SK-N-SH (cell line): ENCODE results near the gene GEMIN7. TPM values are rescaled to one million over a fixed set of nuclear protein-coding genes. Genes with fewer than 3 reads are reported as not detected.

Source experiments
- CTCF ChIA-PET: fragments of 300-600, 350-600 bp; formaldehyde crosslinking; extraction: SDS; loops from one replicate; lab custom pipeline; 2021; lab: Yijun Ruan, JAX
- POLR2A ChIA-PET: fragments of 350-600 bp; sonication (Branson Sonifier 250); formaldehyde crosslinking; extraction: SDS; loops from one replicate; lab custom pipeline; 2020; ENCODE audit warnings: antibody characterized with exemption, inconsistent platforms; lab: Yijun Ruan, JAX
- DNase-seq: peaks from one replicate; pipeline ENCODE4 v3.0.0; 2012
- H2AFZ ChIP-seq: fragments of 200-600 bp; sonication (generic); 2 replicates; pipeline ENCODE4 v1.8.1; 2016; ENCODE audit warnings: antibody characterized with exemption, mild to moderate bottlenecking, low read depth
- H3F3A ChIP-seq: fragments of 200-600 bp; sonication (generic); replicated peaks from 2 replicates; pipeline ENCODE3; 2016; ENCODE audit warnings: antibody characterized with exemption, mild to moderate bottlenecking; ENCODE audit not compliant: insufficient read depth
- H3K27ac ChIP-seq, 2 experiments: fragments of 200-500 bp in 1 of 2; fragments of 200-600 bp in 1 of 2; sonication (Bioruptor generic) in 1 of 2; sonication (generic), shearing (Covaris generic) in 1 of 2; 2 replicates each; pipeline versions ENCODE4 v1.5.1 to v1.6.1; 2014 to 2016; ENCODE audit warnings: low read depth in 2 of 2, inconsistent platforms in 1 of 2, low read length in 1 of 2, mild to moderate bottlenecking in 1 of 2, mixed read lengths in 1 of 2
- H3K27me3 ChIP-seq: fragments of 200-600 bp; sonication (generic), shearing (Covaris generic); 2 replicates; pipeline ENCODE4 v1.6.1; 2016; ENCODE audit warnings: mixed run types; ENCODE audit not compliant: insufficient read depth
- H3K36me3 ChIP-seq, 2 experiments: fragments of 200-500 bp in 1 of 2; fragments of 200-600 bp in 1 of 2; sonication (Bioruptor generic) in 1 of 2; sonication (generic) in 1 of 2; replicated peaks in 1 of 2; 2 replicates each; pipeline versions ENCODE3 to v1.5.1; 2014 to 2016; ENCODE audit warnings: low read length in 1 of 2, mild to moderate bottlenecking in 1 of 2; ENCODE audit not compliant: insufficient read depth in 2 of 2, control insufficient read depth in 1 of 2
- H3K4me1 ChIP-seq, 2 experiments: fragments of 200-500 bp in 1 of 2; fragments of 200-600 bp in 1 of 2; sonication (Bioruptor generic) in 1 of 2; sonication (generic), shearing (Covaris generic) in 1 of 2; 2 replicates each; pipeline versions ENCODE4 v1.5.1 to v1.6.1; 2014 to 2016; ENCODE audit warnings: low read depth in 1 of 2, low read length in 1 of 2, mixed run types in 1 of 2; ENCODE audit not compliant: insufficient read depth in 2 of 2, control insufficient read depth in 1 of 2
- H3K4me2 ChIP-seq: fragments of 200-600 bp; sonication (generic), shearing (Covaris generic); 2 replicates; pipeline ENCODE4 v1.6.1; 2017; ENCODE audit warnings: mixed run types
- H3K4me3 ChIP-seq, 2 experiments: fragments of 200-500 bp in 1 of 2; fragments of 200-600 bp in 1 of 2; sonication (Bioruptor generic) in 1 of 2; sonication (generic), shearing (Covaris generic) in 1 of 2; 2 replicates each; pipeline versions ENCODE4 v1.5.1 to v1.8.1; 2014 to 2016; ENCODE audit warnings: low read depth in 2 of 2, inconsistent platforms in 1 of 2, low read length in 1 of 2, mild to moderate bottlenecking in 1 of 2, mixed read lengths in 1 of 2, moderate library complexity in 1 of 2
- H3K79me2 ChIP-seq: fragments of 200-600 bp; sonication (generic); 2 replicates; pipeline ENCODE4 v1.8.1; 2017; ENCODE audit warnings: mild to moderate bottlenecking; ENCODE audit not compliant: insufficient read depth
- H3K9ac ChIP-seq: fragments of 200-600 bp; sonication (generic); 2 replicates; pipeline ENCODE4 v1.6.1; 2017; ENCODE audit warnings: mixed run types
- H3K9me2 ChIP-seq: fragments of 200-600 bp; sonication (generic); 2 replicates; pipeline ENCODE4 v1.6.1; 2017; ENCODE audit warnings: mixed run types
- H3K9me3 ChIP-seq: fragments of 200-600 bp; sonication (generic); 2 replicates; pipeline ENCODE4 v1.6.1; 2017; ENCODE audit warnings: mixed run types, mild to moderate bottlenecking, moderate library complexity
- H4K20me1 ChIP-seq: fragments of 200-600 bp; sonication (generic); 2 replicates; pipeline ENCODE4 v1.6.1; 2017; ENCODE audit warnings: mild to moderate bottlenecking, mixed run types; ENCODE audit not compliant: insufficient read depth
- CHD2 ChIP-seq: fragments of 150-350 bp; IDR thresholded peaks from 2 replicates; pipeline ENCODE4 v1.6.1; 2018; ENCODE audit warnings: low read length; ENCODE audit not compliant: partially characterized antibody
- CTCF ChIP-seq: fragments of 200-600 bp; sonication (generic); IDR thresholded peaks from 2 replicates; pipeline ENCODE4 v1.6.1; 2017; ENCODE audit warnings: antibody characterized with exemption, mild to moderate bottlenecking, moderate library complexity
- GABPA ChIP-seq: IDR thresholded peaks from 2 replicates; pipeline ENCODE4 v1.4.0; 2012; ENCODE audit warnings: low read depth, mild to moderate bottlenecking
- GATA2 ChIP-seq: sonication (generic); formaldehyde crosslinking; IDR thresholded peaks from 2 replicates; pipeline ENCODE4 v1.5.0; 2020; ENCODE audit warnings: mild to moderate bottlenecking, missing genetic modification reagents
- IRF3 ChIP-seq: fragments of 150-350 bp; IDR thresholded peaks from 2 replicates; pipeline ENCODE4 v1.6.1; 2016; ENCODE audit warnings: mild to moderate bottlenecking, low read depth, low read length
- JUND ChIP-seq: IDR thresholded peaks from 2 replicates; pipeline ENCODE4 v1.4.0; 2012
- MEF2A ChIP-seq: IDR thresholded peaks from 2 replicates; pipeline ENCODE4 v1.4.0; 2012; ENCODE audit warnings: low read depth, borderline replicate concordance
- MXI1 ChIP-seq: IDR thresholded peaks from 2 replicates; pipeline ENCODE4 v1.6.1; 2012; ENCODE audit warnings: mild to moderate bottlenecking, low read depth, low read length, improper control_type of control experiment
- POLR2AphosphoS5 ChIP-seq: IDR thresholded peaks from 2 replicates; pipeline ENCODE4 v1.6.1; 2012; ENCODE audit warnings: low read depth, low read length
- RCOR1 ChIP-seq: fragments of 150-350 bp; IDR thresholded peaks from 2 replicates; pipeline ENCODE4 v1.6.1; 2017; ENCODE audit warnings: antibody characterized with exemption, low read length
- REST ChIP-seq: IDR thresholded peaks from 2 replicates; pipeline ENCODE4 v1.6.1; 2012; ENCODE audit warnings: mild to moderate bottlenecking, low read depth, low read length, moderate library complexity
- RXRA ChIP-seq: IDR thresholded peaks from 2 replicates; pipeline ENCODE4 v1.4.0; 2012; ENCODE audit warnings: low read depth, mild to moderate bottlenecking, borderline replicate concordance
- TCF12 ChIP-seq: IDR thresholded peaks from 2 replicates; pipeline ENCODE4 v1.4.0; 2012
- TEAD4 ChIP-seq: IDR thresholded peaks from 2 replicates; pipeline ENCODE4 v1.4.0; 2012; ENCODE audit warnings: mild to moderate bottlenecking, borderline replicate concordance; ENCODE audit not compliant: insufficient read depth
- USF1 ChIP-seq: IDR thresholded peaks from 2 replicates; pipeline ENCODE4 v1.4.0; 2012; ENCODE audit warnings: low read depth, borderline replicate concordance
- ZBTB33 ChIP-seq: IDR thresholded peaks from 2 replicates; pipeline ENCODE4 v1.4.0; 2012; ENCODE audit warnings: low read depth, borderline replicate concordance
- WGBS: methylation state at CpG from one replicate; pipeline ENCODE4 v1.1.6; 2017; ENCODE audit warnings: low lambda C conversion rate; 5-methylcytosine and 5-hydroxymethylcytosine counted together
- polyA plus RNA-seq, 3 experiments: library from polyadenylated mRNA; depleted of rRNA; stranded (reverse); fragments of >200 nt; gene quantifications; 2 replicates each; pipeline ENCODE4 v1.2.3, GENCODE V29; 2012

Gene GEMIN7
- polyA plus RNA-seq, 1 of the 3 experiments (the other 2 are of a cell fraction) = 28.7 TPM

- Histone ChIP-seq H2AFZ (no peak overlapping the region), H3K9me3 (no peaks in the 10 kb centered on the region), H3K9ac (no peak overlapping the region), H3K4me3 (no peak overlapping the region), H3K27ac (no peak overlapping the region), H3K79me2 (no peaks in the 10 kb centered on the region)
- CTCF ChIA-PET = interaction anchor here (5.5 kb wide), 1 partner anchor 10 kb away, joined by 43 read pairs; no protein-coding TSS in a partner anchor
- POLR2A ChIA-PET = no interaction called here
- no peak for TF ChIP-seq CHD2
- no peak for TF ChIP-seq ZBTB33
- no peak for TF ChIP-seq MXI1
- TF ChIP-seq TCF12 = no peak
- no peak for TF ChIP-seq IRF3
- TF ChIP-seq REST = no peak
- no peak for TF ChIP-seq MEF2A
- TF ChIP-seq, all 33 proteins: peak for 0
- H3F3A ChIP-seq = no peaks in the 10 kb centered on the region
- H3K9me2 ChIP-seq = no peaks in the 10 kb centered on the region
- peak; percentile 36 for DNase-seq
- peaks cover 4 to 48% of the 10 kb centered on the region in 2 experiments for H3K36me3 ChIP-seq
- WGBS = 89% methylated on average over 13 of the region's 13 CpGs
- no peak overlapping the region for H3K4me2 ChIP-seq
- H3K27me3 ChIP-seq = no peaks in the 10 kb centered on the region
- H4K20me1 ChIP-seq = no peaks in the 10 kb centered on the region
- no peaks in the 10 kb centered on the region for H3K4me1 ChIP-seq
These were observed 10.0 kb upstream of the GEMIN7 start for GRCh38 chr19:45069056-45069455.

GRCh38 chr19:45070214-45070613 is 8.8 kb upstream of the GEMIN7 start:
- Histone ChIP-seq H3K9me2 (no peaks in the 10 kb centered on the region), H3K4me2 (no peak overlapping the region), H2AFZ (no peak overlapping the region), H3F3A (peaks cover 4% of the 10 kb centered on the region), H4K20me1 (no peaks in the 10 kb centered on the region), H3K9ac (no peak overlapping the region), H3K79me2 (no peaks in the 10 kb centered on the region), H3K27ac (no peak overlapping the region), H3K4me1 (no peaks in the 10 kb centered on the region), H3K27me3 (no peaks in the 10 kb centered on the region), H3K4me3 (no peak overlapping the region), H3K9me3 (no peaks in the 10 kb centered on the region), H3K36me3 (peaks cover 4 to 39% of the 10 kb centered on the region in 2 experiments)
- WGBS = 97% methylated on average over 5 of the region's 6 CpGs
- no peak for DNase-seq
- ChIA-PET POLR2A (no interaction called here), CTCF (interaction anchor here (5.5 kb wide), 1 partner anchor 11 kb away, joined by 43 read pairs; no protein-coding TSS in a partner anchor)
- no peak for TF ChIP-seq MEF2A
- TF ChIP-seq POLR2AphosphoS5 = no peak
- TF ChIP-seq CHD2 = no peak
- no peak for TF ChIP-seq RXRA
- no peak for TF ChIP-seq GATA2
- no peak for TF ChIP-seq GABPA
- no peak for TF ChIP-seq CTCF
- TF ChIP-seq TEAD4 = no peak
- TF ChIP-seq IRF3 = no peak
- TF ChIP-seq RCOR1 = no peak
- TF ChIP-seq USF1 = no peak
- TF ChIP-seq JUND = no peak
